T-helper 17 cell (primary cell): Measurements from ENCODE around the gene HESX1. TPM values are rescaled to one million over a fixed set of nuclear protein-coding genes. Genes with fewer than 3 reads are reported as not detected.

Experiments used
- ATAC-seq: fragments of 150-1000 bp; cut with Tn5 transposase; 2 replicates; pipeline ENCODE4 v1.10.0; 2021; ENCODE audit warnings: mild to moderate bottlenecking, moderate library complexity
- DNase-seq, 3 donors: peaks; one replicate each; pipeline versions ENCODE4 v3.0.0 to v3.0.0-alpha.2; 2020 to 2021
- H3K9me3 ChIP-seq: one replicate; pipeline ENCODE4 v1.7.0; 2013; ENCODE audit warnings: low read length, mild to moderate bottlenecking; ENCODE audit not compliant: control insufficient read depth, poor library complexity, severe bottlenecking
- H3K27ac Mint-ChIP-seq: one replicate; pipeline ENCODE4 v1.8.0; 2022; ENCODE audit warnings: mild to moderate bottlenecking, moderate library complexity, mixed read lengths
- H3K27me3 Mint-ChIP-seq: one replicate; pipeline ENCODE4 v1.8.0; 2022; ENCODE audit warnings: mixed read lengths
- H3K36me3 Mint-ChIP-seq: one replicate; pipeline ENCODE4 v1.8.0; 2022; ENCODE audit warnings: low read depth, mixed read lengths
- H3K4me1 Mint-ChIP-seq: one replicate; pipeline ENCODE4 v1.8.0; 2022; ENCODE audit warnings: mild to moderate bottlenecking, mixed read lengths
- H3K4me3 Mint-ChIP-seq: one replicate; pipeline ENCODE4 v1.8.0; 2022; ENCODE audit warnings: mild to moderate bottlenecking, moderate library complexity, mixed read lengths
- total RNA-seq, 4 donors: library from RNA in 2 of 4; stranded (reverse) in 2 of 4; gene quantifications; one replicate each; pipeline ENCODE4 v1.2.3 and lab custom pipeline; 2022 to 2026

The HESX1 gene
- total RNA-seq, 2 donors from 2014 or later, result 0.27 TPM; not detected in 1

DNA sequence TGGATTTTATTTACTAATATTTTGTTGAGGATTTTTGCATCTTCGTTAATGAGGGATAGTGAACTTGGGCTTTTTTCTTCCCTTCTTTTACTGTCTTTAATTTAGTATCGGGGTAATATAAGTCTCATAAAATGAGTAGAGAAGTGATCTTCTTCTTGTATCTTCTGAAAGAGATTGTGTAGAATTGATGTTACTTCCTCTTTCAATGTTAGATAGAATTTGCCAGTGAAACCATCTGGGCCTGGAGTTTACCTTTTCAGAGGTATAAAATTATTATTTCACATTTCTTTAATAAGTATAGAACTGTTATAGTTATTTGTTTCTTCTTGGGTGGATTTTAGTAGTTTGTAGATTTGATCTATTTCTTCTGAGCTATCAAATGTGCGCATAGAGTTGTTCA lies 7.8 kb downstream of the HESX1 start:
- H3K9me3 ChIP-seq, result no peaks in the 10 kb centered on the region
- ATAC-seq, result no peak
- DNase-seq, result no peak
- H3K27me3 Mint-ChIP-seq, result peaks cover 30% of the 10 kb centered on the region
- no peak overlapping the region for H3K27ac Mint-ChIP-seq
- no peak overlapping the region for H3K4me3 Mint-ChIP-seq
- H3K36me3 Mint-ChIP-seq, result no peaks in the 10 kb centered on the region
- H3K4me1 Mint-ChIP-seq, result no peaks in the 10 kb centered on the region

- ATAC-seq (no peak), DNase-seq (no peak)
- H3K9me3 ChIP-seq, result no peaks in the 10 kb centered on the region
- H3K4me3 Mint-ChIP-seq, result no peak overlapping the region
- no peak overlapping the region for H3K27ac Mint-ChIP-seq
- H3K36me3 Mint-ChIP-seq, result no peaks in the 10 kb centered on the region
- no peaks in the 10 kb centered on the region for H3K4me1 Mint-ChIP-seq
- peaks cover 32% of the 10 kb centered on the region for H3K27me3 Mint-ChIP-seq
Measured at GRCh38 chr3:57184526-57184925, 15.3 kb downstream of the HESX1 start.

DNA sequence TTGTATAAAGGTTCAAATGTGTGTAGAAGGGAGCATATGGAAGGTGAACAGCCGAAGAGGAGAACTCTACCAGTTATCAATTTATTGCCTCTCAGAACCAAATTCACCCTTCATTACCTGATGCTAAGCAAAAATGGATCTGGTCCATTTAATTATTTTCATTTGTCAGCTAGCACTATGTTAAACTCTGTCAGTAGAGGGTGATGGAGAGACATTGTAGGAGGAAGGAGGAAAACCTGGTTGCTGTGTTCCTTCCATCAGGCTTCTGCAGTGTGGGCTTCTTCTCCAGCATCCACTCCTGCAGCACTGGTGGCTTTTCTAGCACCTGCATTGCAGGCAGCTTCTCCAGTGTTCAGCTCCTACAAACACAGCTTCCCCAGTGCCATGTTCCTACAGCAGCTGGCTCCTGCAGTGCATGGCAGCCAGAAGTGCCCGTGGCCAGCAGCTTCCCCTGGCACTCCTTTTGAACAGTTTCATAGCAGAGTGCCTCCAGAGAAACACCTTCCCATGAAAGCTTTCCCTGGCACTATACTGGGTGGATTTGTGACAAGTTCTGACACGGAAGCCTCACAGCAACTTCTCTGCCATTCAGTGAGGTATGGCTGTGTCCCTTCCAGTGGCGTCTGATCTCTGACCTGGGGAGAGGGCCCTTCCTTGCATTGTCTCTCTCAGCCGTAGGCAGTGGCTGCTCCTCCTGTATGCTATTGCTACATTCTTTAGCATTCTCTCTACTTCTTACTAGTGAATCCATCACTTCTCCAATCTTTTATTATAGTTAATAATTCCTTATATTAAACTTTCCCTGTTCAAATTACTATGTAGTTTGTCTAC lies 20.0 kb downstream of the HESX1 start:
- Mint-ChIP-seq H3K27me3 (peaks cover 44% of the 10 kb centered on the region), H3K4me1 (no peaks in the 10 kb centered on the region), H3K4me3 (no peak overlapping the region), H3K36me3 (peaks cover 2% of the 10 kb centered on the region), H3K27ac (no peak overlapping the region)
- ATAC-seq (no peak), DNase-seq (no peak)
- no peaks in the 10 kb centered on the region for H3K9me3 ChIP-seq

GRCh38 chr3:57176045-57176444 lies 23.7 kb downstream of the HESX1 start:
- Mint-ChIP-seq H3K27me3 (peaks cover 58% of the 10 kb centered on the region), H3K36me3 (peaks cover 2% of the 10 kb centered on the region), H3K4me1 (no peaks in the 10 kb centered on the region), H3K4me3 (no peak overlapping the region), H3K27ac (no peak overlapping the region)
- DNase-seq (no peak), ATAC-seq (no peak)
- no peaks in the 10 kb centered on the region for H3K9me3 ChIP-seq

- H3K9me3 ChIP-seq, result no peaks in the 10 kb centered on the region
- Mint-ChIP-seq H3K27ac (no peak overlapping the region), H3K4me3 (no peak overlapping the region), H3K27me3 (peaks cover 69% of the 10 kb centered on the region), H3K4me1 (peaks cover 4% of the 10 kb centered on the region), H3K36me3 (peaks cover 2% of the 10 kb centered on the region)
- no peak for ATAC-seq
- no peak for DNase-seq
Measured at GRCh38 chr3:57173687-57174086, 26.1 kb downstream of the HESX1 start.

- Mint-ChIP-seq H3K4me1 (peaks cover 4% of the 10 kb centered on the region), H3K4me3 (no peak overlapping the region), H3K36me3 (peaks cover 4% of the 10 kb centered on the region), H3K27ac (no peak overlapping the region), H3K27me3 (peaks cover 81% of the 10 kb centered on the region)
- H3K9me3 ChIP-seq, result no peaks in the 10 kb centered on the region
- no peak for DNase-seq
- no peak for ATAC-seq
Measured at GRCh38 chr3:57170946-57171345, 28.8 kb downstream of the HESX1 start.

GRCh38 chr3:57169872-57170623 lies 29.7 kb downstream of the HESX1 start:
- Mint-ChIP-seq H3K27me3 (peaks cover 80% of the 10 kb centered on the region), H3K4me1 (peaks cover 6% of the 10 kb centered on the region), H3K27ac (no peak overlapping the region), H3K4me3 (peak overlapping the region; percentile 12), H3K36me3 (peaks cover 4% of the 10 kb centered on the region)
- DNase-seq (peak; percentile 35 to 51 (median 42)), ATAC-seq (peak; percentile 82)
- H3K9me3 ChIP-seq, result no peaks in the 10 kb centered on the region

DNA sequence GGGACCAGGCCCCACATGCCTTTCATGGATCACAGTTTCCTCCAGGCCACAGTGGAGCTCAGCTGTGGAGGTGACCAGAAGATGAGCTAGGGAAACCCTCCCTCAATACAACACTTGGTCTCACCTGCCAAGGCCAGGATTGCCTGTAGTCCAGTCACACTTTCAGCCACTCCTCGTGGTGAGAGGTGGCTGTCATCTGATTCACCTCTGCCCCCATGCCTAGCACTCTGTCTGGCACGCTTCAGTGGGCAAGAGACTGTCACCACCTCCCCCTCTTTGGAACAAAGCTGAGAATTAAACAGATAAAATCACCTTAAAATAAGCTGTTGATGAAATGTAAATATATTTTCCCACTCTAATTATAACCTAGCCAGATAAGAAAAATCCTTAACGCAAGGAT lies 30.7 kb downstream of the HESX1 start:
- H3K27ac Mint-ChIP-seq, result no peak overlapping the region
- H3K36me3 Mint-ChIP-seq, result peaks cover 2% of the 10 kb centered on the region
- H3K4me3 Mint-ChIP-seq, result no peak overlapping the region
- H3K4me1 Mint-ChIP-seq, result peaks cover 10% of the 10 kb centered on the region
- H3K9me3 ChIP-seq, result no peaks in the 10 kb centered on the region
- ATAC-seq, result no peak
- H3K27me3 Mint-ChIP-seq, result peaks cover 80% of the 10 kb centered on the region
- DNase-seq, result no peak

DNA sequence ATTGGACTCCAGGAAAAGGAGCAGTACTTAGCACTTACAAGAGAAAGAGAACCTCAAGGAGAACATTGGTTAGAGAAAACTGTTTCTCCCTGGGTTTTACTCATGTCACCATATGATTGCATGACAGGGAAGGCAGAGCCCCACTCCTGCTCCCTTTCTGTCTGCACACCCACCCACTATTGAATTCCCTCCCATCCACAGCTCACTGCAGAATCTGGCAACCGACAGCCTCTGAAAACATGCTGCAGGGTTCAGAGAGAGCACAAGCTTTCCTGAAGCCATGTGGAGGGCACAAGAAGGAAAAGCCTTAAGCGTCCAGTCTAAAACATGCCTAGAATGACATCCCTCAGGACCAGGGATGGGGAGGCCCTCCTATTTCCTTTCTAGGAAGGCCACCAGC lies 31.6 kb downstream of the HESX1 start:
- Mint-ChIP-seq H3K27me3 (peaks cover 78% of the 10 kb centered on the region), H3K4me3 (no peak overlapping the region), H3K4me1 (peaks cover 10% of the 10 kb centered on the region), H3K27ac (no peak overlapping the region), H3K36me3 (peaks cover 2% of the 10 kb centered on the region)
- H3K9me3 ChIP-seq, result no peaks in the 10 kb centered on the region
- DNase-seq, result no peak
- no peak for ATAC-seq

DNA sequence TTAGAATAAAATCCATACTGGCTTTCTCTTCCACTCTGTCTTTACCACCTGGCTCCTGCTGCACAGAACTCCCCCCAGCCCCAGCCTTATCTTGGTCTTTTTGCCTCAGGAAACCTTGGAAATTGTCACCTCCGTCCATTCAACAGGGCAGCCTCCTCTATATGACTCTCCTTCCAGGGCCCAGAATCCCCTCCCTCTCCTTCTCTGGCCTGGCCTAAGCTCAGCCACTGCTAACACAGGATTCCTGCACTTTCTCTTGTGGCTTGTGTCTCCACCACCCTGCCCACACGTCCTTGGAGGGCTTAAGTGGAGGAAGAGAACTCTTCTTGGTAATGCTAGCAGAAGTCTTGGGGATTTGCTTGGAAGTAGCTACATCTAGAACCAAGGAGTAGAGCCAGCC lies 33.1 kb downstream of the HESX1 start:
- H3K4me3 Mint-ChIP-seq, result peak overlapping the region; percentile 79
- peaks cover 77% of the 10 kb centered on the region for H3K27me3 Mint-ChIP-seq
- ATAC-seq, result no peak
- no peak overlapping the region for H3K27ac Mint-ChIP-seq
- peaks cover 11% of the 10 kb centered on the region for H3K36me3 Mint-ChIP-seq
- no peaks in the 10 kb centered on the region for H3K9me3 ChIP-seq
- H3K4me1 Mint-ChIP-seq, result peaks cover 16% of the 10 kb centered on the region
- DNase-seq, result no peak

- no peak for DNase-seq
- peaks cover 80% of the 10 kb centered on the region for H3K27me3 Mint-ChIP-seq
- peak overlapping the region; percentile 79 for H3K4me3 Mint-ChIP-seq
- no peak overlapping the region for H3K27ac Mint-ChIP-seq
- H3K9me3 ChIP-seq, result no peaks in the 10 kb centered on the region
- no peak for ATAC-seq
- H3K36me3 Mint-ChIP-seq, result peaks cover 11% of the 10 kb centered on the region
- H3K4me1 Mint-ChIP-seq, result peaks cover 16% of the 10 kb centered on the region
Measured at GRCh38 chr3:57165641-57166040, 34.1 kb downstream of the HESX1 start.

DNA sequence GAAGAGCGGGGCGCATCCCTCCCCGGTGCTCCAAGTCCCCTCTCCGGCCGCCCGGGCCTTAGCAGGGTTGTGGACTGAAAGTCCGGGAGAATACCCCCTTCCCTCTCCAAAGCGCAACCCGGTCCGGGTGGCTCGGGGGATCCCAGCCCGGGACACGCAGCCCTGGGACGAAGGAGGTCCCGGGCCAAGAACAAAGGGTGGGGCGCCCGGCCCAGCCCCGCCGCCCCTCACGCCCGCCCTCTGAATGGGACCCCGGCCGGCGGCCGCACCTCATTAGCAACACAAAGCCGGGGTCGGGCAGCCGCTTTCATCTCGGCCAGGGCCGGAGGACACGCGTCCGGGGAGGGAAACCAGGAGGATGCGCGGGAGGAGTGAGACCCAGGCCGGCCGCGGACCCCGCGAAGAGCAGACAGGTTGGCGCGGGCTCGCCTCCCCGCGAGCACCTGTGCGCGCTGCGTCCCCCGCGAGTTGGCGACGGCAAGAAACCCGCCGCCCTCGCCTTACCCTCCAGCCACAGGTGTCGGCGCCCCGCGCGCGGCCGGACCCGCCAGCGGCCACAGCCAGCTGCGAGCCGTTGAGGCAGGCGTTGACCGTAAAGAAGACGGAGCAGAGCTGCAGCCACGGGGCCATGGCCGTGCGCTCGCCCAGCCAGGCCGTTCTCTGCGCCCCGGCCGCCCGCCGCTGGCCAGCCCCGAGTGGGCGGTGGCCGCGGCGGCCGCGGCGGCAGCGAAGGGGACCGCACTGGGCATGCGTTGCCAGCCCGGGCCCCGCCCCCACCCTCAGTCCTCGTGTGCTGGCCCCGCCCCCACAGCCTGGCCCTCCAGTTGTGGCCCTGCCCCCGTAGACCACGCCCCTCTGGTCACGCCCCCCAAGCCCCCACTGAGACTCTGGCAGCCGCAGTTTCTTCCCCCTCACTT lies 34.9 kb downstream of the HESX1 start, which contains the start of gene IL17RD:
Gene IL17RD, minus strand, starts transcription at position 697 of the 917 bp plus-strand sequence. Its CDS starts 67 bp downstream, at position 630.
- peak; percentile 74 for ATAC-seq
- no peaks in the 10 kb centered on the region for H3K9me3 ChIP-seq
- peak in 2 of 3 donors; percentile 26 to 39 for DNase-seq
- Mint-ChIP-seq H3K27me3 (peaks cover 76% of the 10 kb centered on the region), H3K27ac (no peak within 1 kb of the TSS), H3K4me1 (peaks cover 15% of the 10 kb centered on the region), H3K36me3 (peaks cover 11% of the 10 kb centered on the region), H3K4me3 (peak within 1 kb of the TSS; percentile 91)
